HepG2 (cell line): ENCODE data around the gene HRCT1.

Source experiments
- BRF2 ChIP-seq: sonication (generic); formaldehyde crosslinking; IDR thresholded peaks from 2 replicates; pipeline ENCODE4 v1.8.1; 2022; ENCODE audit warnings: mild to moderate bottlenecking, missing genetic modification reagents
- ETV5 ChIP-seq: IDR thresholded peaks from 2 replicates; pipeline ENCODE4 v1.6.1; 2018; ENCODE audit warnings: missing biosample characterization, missing genetic modification reagents, inconsistent platforms, borderline replicate concordance
- FLYWCH1 ChIP-seq: sonication (generic); formaldehyde crosslinking; IDR thresholded peaks from 2 replicates; pipeline ENCODE4 v1.8.1; 2023; ENCODE audit warnings: mild to moderate bottlenecking, missing genetic modification reagents
- IKZF1 ChIP-seq: fragments of 450-650 bp; IDR thresholded peaks from 2 replicates; pipeline ENCODE4 v1.7.1; 2016
- REPIN1 ChIP-seq: sonication (generic); formaldehyde crosslinking; IDR thresholded peaks from 2 replicates; pipeline ENCODE4 v1.8.0; 2022; ENCODE audit warnings: missing genetic modification reagents, low read depth, mild to moderate bottlenecking, borderline replicate concordance
- TCF12 ChIP-seq, 2 experiments: fragments of 450-650 bp in 1 of 2; sonication (generic) in 1 of 2; formaldehyde crosslinking in 1 of 2; IDR thresholded peaks; 2 replicates each; pipeline versions ENCODE4 v1.6.1 to v1.8.0; 2017 to 2022; ENCODE audit warnings: antibody characterized with exemption in 1 of 2, mild to moderate bottlenecking in 1 of 2, missing genetic modification reagents in 1 of 2, moderate library complexity in 1 of 2
- TF ChIP-seq, protein P1 (sequence below): IDR thresholded peaks from 2 replicates; pipeline ENCODE4 v1.6.1; 2012; ENCODE audit warnings: inconsistent platforms

GRCh38 chr9:35923598-35923926 lies 17.6 kb downstream of the HRCT1 start:
- TF ChIP-seq, protein P1, sequence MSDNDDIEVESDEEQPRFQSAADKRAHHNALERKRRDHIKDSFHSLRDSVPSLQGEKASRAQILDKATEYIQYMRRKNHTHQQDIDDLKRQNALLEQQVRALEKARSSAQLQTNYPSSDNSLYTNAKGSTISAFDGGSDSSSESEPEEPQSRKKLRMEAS: no peak
- TF ChIP-seq TCF12 (IDR thresholded peaks at IDR 0.05) (no peak), TCF12 (CRISPR knock-in tag; IDR thresholded peaks at IDR 0.05) (no peak), ETV5 (CRISPR knock-in tag) (no peak), BRF2 (CRISPR knock-in tag) (no peak), FLYWCH1 (CRISPR knock-in tag) (no peak), REPIN1 (no peak), IKZF1 (no peak)
